ENCODE results near the gene GABRD.

GABRD gene

GRCh38 chr1:2076826-2077225 lies 57.7 kb downstream of the GABRD start:
- no peak for DNase-seq (ENCODE audit: low read depth)
- H3K4me3 ChIP-seq (ENCODE audit: low read length) = no peak overlapping the region
- TF ChIP-seq CTCF (IDR thresholded peaks at IDR 0.05; ENCODE audit: insufficient read depth, low read depth, low read length, missing control alignments) = no peak

- H3K4me3 ChIP-seq (ENCODE audit: low read length) = no peak overlapping the region
- no peak for TF ChIP-seq CTCF (IDR thresholded peaks at IDR 0.05; ENCODE audit: insufficient read depth, low read depth, low read length, missing control alignments)
- no peak for DNase-seq (ENCODE audit: low read depth)
Observed at GRCh38 chr1:2078170-2078569, 59.0 kb downstream of the GABRD start.

DNA sequence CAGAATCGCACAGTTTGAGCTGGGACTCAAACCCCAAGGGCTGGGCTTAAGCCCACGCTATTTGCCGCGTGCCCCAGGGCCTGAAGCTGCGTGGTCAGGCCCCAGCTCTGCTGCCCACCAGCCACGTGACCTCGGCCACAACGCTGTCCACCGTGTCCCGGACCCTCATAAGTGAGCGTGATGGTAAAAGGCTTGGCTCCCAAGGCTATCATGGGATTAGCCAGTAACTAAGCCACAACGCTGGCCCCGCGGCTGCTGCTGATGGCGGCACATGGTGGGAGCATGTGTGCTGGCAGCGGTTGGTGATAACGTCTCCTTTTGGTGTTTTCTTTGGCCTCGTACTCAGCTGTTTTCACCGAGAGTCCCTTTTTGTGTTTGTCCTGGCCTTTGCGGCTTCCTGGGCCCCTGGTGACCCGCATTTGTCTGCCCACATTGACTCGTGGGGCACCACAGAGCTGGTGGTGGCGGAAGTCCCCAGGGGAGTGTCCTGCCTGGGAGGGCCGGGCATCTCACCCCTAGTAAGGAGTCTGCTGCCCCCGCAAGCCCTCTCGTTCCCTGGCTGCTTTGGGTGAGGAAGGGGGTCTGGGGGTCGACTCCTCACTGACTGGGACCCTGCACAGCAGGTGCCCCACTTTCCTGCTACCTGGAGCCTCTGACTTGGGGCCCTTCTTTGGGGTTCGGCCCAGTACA lies 60.4 kb downstream of the GABRD start:
- no peak for DNase-seq (ENCODE audit: low read depth)
- no peak overlapping the region for H3K4me3 ChIP-seq (ENCODE audit: low read length)
- TF ChIP-seq CTCF (IDR thresholded peaks at IDR 0.05; ENCODE audit: insufficient read depth, low read depth, low read length, missing control alignments) = no peak

DNA sequence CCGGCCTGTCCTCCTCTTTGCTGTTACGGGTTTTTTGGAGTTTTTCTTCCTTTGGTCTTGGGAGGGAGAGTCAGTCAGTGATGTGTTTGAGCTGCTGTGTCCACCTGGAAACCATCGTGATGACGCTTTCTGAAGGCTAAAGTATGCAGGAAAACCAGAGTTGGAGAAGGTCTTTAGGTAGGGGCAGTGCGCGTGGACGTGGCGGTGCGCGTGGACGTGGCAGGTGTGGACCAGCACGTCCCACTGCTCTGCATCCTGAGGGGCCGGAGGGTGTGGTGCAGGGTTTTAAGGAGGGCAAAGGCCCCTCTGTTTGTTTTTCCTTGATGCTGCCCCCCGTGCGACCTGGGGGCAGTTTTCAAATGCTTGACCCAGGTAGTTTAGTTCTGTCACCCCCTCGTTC lies 61.0 kb downstream of the GABRD start:
- no peak for TF ChIP-seq CTCF (IDR thresholded peaks at IDR 0.05; ENCODE audit: insufficient read depth, low read depth, low read length, missing control alignments)
- DNase-seq (ENCODE audit: low read depth) = no peak
- no peak overlapping the region for H3K4me3 ChIP-seq (ENCODE audit: low read length)

All from epithelial cell of esophagus (primary cell).